GM19467 (cell line): Measurements from ENCODE around the gene ATF6B.
A peak's percentile ranks its signal among the peaks of the same experiment; 100 is the strongest.

Experiments
- ATAC-seq: cut with Tn5 transposase; IDR thresholded peaks from one replicate; pipeline ENCODE4 v1.9.1; 2021; ENCODE audit warnings: mild to moderate bottlenecking, moderate library complexity; ENCODE audit not compliant: unreplicated experiment

Gene ATF6B

DNA sequence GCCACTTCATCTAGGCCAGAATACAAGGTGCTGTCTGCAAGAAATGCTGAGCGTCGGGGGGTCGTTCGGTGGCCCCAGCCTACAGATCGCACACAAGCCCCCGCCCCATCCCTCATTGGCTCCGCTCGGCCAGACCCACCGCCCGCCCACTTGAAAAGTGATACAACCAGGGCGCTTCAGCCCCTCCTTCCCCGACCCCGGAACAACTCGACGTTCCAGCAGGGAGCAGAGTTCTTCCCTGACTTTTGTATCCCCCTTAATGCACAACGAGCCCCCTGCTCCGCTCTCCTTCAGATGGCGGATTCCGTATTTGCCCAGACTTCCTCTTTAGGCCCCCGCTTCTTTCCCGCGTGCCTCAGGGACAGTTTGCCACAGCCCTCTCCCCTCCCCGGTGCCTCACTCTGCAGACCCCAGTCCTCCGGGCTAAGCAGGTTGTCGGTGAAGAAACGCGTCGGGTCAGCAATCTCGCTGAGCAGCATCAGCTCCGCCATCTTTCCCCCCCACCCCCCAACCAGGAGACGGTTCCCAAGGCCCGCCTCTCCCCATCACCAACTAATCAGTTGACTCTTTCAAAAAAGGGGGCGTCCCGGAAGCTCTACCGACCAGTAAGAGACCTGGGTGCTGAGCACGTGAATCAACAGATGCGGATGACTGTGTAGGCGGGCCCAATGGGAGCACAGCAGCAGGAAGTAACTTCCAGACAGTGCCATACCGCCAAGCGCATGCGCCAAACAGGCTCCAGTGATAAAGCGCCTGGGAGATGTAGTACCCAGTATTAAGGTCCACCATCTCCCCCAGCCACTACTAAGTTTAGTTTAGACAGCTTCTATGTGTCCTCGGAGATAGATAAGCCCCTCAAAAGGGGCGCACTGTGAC, at the start of gene ATF6B:
Gene ATF6B (minus strand): TSS at position 530 of the 876 bp plus-strand sequence. CDS start 39 bp downstream, at position 491.
- peak; percentile 85 for ATAC-seq

GRCh38 chr6:32177183-32177787, 49.2 kb upstream of the ATF6B start:
- ATAC-seq, result peak; percentile 2

GRCh38 chr6:32176476-32177182, 48.6 kb upstream of the ATF6B start:
- ATAC-seq, result no peak

- peak; percentile 36 for ATAC-seq
Observed at GRCh38 chr6:32175711-32176475, 47.8 kb upstream of the ATF6B start, which contains the start of gene AGPAT1. Gene AGPAT1 (minus strand): TSS chr6:32176084. CDS start chr6:32171496, 4,588 bp downstream.

DNA sequence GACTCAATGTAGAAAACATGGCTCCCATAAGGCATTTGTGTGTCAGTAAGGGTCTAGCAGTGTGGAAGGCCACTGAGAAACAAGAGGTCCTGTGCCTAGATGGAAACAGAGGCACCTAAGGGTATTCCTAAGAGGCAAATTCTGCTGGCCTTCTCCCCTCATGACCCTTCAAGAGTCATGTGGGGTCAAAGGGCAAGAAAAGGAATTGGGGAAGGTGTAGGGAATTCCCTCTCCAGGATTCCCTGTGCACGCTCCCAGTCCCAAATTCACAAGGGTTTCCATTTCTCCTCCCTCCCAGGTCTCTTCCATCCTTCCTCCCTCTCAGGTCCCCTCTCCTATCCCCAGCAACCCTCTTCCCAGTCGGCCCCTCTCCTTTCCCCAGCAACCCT, 47.3 kb upstream of the ATF6B start:
- no peak for ATAC-seq

DNA sequence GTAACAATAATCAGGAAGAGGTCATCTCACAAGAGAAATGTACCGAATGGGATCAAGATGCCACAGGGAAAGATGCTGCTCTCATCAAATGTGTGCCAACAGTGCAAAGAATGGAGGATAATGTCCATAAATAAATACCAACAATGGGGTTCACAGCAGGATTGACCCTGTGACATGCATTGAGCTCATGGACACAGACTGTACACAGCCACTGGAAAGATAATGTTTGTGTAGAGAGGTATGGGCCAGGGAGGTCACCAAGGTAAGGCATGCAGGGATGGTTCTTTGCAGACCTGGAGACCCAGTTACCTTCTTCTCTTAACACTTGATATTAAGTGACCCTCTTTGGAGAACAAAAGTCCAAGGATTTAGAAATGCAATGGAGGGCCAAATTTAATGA, 46.4 kb upstream of the ATF6B start:
- ATAC-seq, result no peak

DNA sequence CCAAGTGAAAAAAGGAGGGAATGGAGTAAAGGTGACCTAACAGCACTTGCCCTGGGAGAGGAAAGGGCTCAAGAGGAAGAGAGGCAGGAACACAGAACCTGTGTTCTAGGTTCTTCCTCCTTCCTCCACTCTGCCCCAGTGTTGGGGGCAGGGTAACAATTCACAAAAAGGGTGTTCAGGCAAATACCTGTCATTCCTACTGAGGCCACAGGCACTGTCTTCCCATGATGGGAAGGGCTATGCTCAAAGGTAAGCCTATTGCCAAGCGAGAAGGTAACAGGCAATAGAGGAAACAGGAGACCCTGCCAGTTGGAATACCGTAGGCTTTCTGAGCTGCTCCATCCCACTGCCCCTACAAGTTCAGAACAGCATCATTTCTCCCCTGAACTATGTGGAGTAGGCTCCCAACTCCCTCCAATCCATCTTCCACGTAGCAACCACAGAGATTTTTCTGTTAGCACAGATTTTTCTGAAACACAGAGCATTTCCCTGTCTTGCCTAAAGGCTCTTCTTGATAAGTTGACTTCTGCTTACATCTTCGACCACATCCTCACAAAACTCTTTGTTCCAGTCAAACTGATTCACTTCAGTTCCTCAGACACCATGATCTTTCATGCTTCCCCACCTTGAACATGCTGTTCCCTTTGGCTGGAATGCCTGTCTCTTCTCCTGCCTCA, 45.1 kb upstream of the ATF6B start:
- ATAC-seq, result no peak

DNA sequence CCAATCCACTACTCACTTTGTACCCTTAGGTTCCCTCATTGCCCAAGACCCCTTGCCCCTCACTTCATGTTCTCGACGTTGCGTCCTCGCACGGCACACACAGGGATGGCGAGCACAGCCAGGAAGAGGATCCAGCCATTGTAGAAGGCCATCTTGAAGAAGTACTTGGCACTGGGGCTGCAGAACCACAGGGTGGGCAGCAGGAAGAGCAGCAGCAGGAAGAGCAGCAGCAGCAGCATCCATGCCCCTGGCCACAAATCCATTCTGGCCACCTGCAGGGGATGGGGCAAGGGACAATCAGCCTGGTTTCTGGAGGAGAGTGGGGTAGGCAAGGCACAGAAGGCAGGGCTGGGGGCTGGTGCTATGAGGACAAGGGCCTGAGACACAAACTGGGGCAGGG, 43.2 kb upstream of the ATF6B start:
- ATAC-seq, result no peak

GRCh38 chr6:32170294-32170693, 42.2 kb upstream of the ATF6B start:
- no peak for ATAC-seq

- ATAC-seq, result no peak
Observed at GRCh38 chr6:32168807-32169591, 41.0 kb upstream of the ATF6B start.

- no peak for ATAC-seq
Observed at GRCh38 chr6:32168350-32168749, 40.3 kb upstream of the ATF6B start.

DNA sequence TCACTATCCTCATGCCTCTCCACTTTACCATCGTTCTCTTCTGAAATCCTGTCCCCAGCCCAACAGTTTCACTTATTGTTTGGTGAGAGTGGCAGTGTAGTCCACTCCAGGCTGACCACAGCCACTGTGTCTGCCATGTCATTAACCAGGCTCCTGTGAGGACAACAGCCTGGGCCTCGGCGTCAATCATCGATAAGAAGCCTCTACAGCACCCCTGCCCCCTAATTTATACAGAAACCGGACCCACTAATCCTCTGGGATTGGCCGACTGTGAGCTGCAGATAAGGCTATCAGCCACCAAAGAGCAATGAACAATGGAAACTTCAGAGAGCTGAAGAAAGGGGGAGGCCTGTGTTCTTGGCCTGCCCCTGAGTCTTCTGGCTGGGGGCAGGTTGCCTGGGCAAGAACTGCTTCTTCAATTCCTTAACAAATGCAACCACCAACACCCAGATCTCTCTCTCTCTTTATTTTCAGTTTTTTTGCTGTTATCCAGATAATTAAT, 39.8 kb upstream of the ATF6B start:
- ATAC-seq, result no peak

DNA sequence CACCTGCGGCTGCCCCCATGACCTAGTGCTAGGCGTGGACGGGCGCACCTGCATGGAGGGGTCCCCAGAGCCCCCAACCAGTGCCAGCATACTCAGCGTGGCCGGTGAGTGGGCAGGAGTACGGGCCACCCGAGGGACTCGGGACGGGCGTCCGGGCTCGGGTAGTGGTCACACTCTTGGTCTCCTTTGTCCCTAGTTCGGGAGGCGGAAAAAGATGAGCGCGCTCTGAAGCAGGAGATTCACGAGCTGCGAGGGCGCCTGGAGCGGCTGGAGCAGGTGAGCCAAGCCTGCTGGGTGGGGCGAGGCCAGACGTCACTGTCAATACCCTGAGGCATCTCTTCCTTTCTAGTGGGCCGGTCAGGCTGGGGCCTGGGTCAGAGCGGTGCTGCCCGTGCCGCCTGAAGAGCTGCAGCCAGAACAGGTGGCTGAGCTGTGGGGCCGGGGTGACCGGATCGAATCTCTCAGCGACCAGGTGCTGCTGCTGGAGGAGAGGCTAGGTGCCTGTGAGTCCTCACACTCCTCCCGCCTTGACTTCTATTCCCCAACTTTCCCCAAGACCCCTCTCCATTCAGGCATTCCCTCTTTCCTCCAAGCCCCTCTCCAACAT, 39.2 kb upstream of the ATF6B start:
- no peak for ATAC-seq

DNA sequence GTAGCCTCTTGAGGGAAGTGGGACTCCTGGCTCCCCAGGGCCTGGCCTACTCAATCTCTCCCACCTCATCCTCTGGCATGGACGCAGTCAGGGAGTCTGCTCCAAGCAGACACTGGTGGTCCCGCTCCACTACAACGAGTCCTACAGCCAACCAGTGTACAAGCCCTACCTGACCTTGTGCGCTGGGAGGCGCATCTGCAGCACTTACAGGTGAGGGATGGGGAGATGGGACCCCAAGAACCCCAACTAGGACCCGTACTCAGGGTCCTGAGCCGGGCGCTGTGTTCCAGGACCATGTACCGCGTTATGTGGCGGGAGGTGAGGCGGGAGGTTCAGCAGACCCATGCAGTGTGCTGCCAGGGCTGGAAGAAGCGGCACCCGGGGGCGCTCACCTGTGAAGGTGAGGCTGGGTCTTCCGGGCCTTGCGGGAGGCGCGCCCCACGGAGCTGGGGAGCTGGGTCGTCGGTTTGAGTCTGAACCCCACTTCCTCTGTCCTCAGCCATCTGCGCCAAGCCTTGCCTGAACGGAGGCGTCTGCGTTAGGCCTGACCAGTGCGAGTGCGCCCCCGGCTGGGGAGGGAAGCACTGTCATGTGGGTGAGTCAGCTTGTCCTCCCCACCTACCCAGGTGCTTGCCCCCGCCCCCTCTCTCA, 38.5 kb upstream of the ATF6B start:
- no peak for ATAC-seq

DNA sequence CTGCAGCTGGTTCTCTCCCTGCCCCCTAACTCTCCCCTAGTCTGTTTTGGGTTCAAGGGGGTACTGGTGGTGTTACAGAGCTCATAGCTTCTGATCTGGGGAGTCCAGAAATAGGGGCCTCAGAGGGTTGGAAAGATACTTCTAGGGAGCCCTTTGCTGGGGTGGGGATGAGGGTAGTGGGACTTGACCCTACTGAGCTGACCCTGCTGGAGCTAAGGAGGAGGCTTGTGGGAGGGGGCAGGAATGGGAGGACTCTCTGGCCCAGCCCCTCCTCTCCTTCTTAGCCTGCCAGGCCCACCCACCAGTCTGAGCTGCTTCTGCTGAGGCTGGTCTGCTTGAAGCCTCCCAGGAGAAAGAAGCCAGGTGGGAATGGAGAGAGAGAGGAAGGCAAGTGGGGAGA, 36.2 kb upstream of the ATF6B start, which contains the start of gene EGFL8:
Gene EGFL8 (plus strand): TSS at position 301 of the 400 bp plus-strand sequence. CDS start 1,571 bp downstream, outside the sequence.
- ATAC-seq, result no peak

GRCh38 chr6:32163559-32164258, 35.7 kb upstream of the ATF6B start:
- no peak for ATAC-seq

DNA sequence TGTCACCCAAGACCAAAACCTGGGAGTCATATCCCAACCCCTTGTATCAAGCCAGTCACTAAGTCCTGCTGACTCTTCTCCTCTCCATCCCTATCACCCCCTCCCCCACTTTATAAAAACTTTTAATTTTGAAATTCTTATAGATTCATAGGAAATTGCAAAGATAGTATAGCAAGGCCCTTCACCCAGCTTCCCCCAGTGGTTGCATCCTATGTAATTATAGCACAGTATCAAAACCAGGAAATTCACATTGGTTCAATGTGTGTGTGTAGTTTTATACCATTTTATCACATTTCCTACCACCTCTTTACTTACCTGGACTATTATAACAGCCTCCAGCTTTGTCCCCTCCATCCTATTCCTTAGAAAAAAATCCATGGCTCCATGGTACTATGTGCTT, 30.0 kb upstream of the ATF6B start:
- ATAC-seq, result no peak

- no peak for ATAC-seq
Observed at GRCh38 chr6:32156891-32157290, 28.8 kb upstream of the ATF6B start.
